K562 (cell line): ENCODE results near the gene COL11A2. TPM values are rescaled to one million over a fixed set of nuclear protein-coding genes. Genes with fewer than 3 reads are reported as not detected.

Source experiments
- ATAC-seq: fragments of 200-7000 bp; cut with Tn5 transposase; 3 replicates; pipeline ENCODE4 v1.9.1; 2020; ENCODE audit warnings: moderate library complexity
- BruUV-seq: library from RNA; stranded (reverse); fragments of 400-500 nt; replicated peaks from 2 replicates; lab custom pipeline; 2021; lab: Mats Ljungman, UMichigan
- CTCF ChIA-PET: fragments of 300-600 bp; formaldehyde crosslinking; extraction: SDS; loops from one replicate; lab custom pipeline; 2021; ENCODE audit warnings: low intra/inter-chr PET ratio; lab: Yijun Ruan, JAX
- POLR2A ChIA-PET: fragments of 300-600, 350-650 bp; sonication (Branson Sonifier 250); formaldehyde crosslinking; extraction: SDS; loops from one replicate; lab custom pipeline; 2021; ENCODE audit warnings: antibody characterized with exemption, inconsistent platforms; lab: Yijun Ruan, JAX
- DNase-seq, 4 experiments: peaks; one replicate each; pipeline versions ENCODE4 v3.0.0 to v3.0.0-alpha.2; 2011 to 2018; ENCODE audit warnings: low spot score in 3 of 4, mixed read lengths in 3 of 4; ENCODE audit errors: extremely low read depth in 1 of 4
- FAIRE-seq: peaks from 2 replicates; lab custom pipeline; 2011; peaks lifted over from hg19 to GRCh38; lab: Jason Lieb, UNC
- H2AFZ ChIP-seq: 2 replicates; pipeline ENCODE4 v1.6.0; 2011; ENCODE audit warnings: low read depth, low read length, control low read depth, inconsistent platforms
- H3K27ac ChIP-seq: fragments of 200-600 bp; 3 replicates; pipeline ENCODE4 v1.8.0; 2011; ENCODE audit warnings: low read depth, mild to moderate bottlenecking, control low read depth, inconsistent platforms, low read length, moderate library complexity, mixed read lengths; ENCODE audit errors: extremely low read depth
- H3K27me3 ChIP-seq, 2 experiments: fragments of 300-600 bp in 1 of 2; 2 replicates in 1 of 2; 3 replicates in 1 of 2; pipeline versions ENCODE4 v1.6.0 to v1.8.0; 2011; ENCODE audit warnings: inconsistent platforms in 2 of 2, low read length in 2 of 2, mild to moderate bottlenecking in 1 of 2, mixed read lengths in 1 of 2, moderate library complexity in 1 of 2; ENCODE audit not compliant: control insufficient read depth in 2 of 2, insufficient read depth in 2 of 2
- H3K36me3 ChIP-seq: fragments of 300-600 bp; 3 replicates; pipeline ENCODE4 v1.8.0; 2011; ENCODE audit warnings: mild to moderate bottlenecking, low read length, inconsistent platforms; ENCODE audit not compliant: control insufficient read depth, insufficient read depth
- H3K4me1 ChIP-seq, 2 experiments: fragments of 200-600 bp in 1 of 2; replicated peaks in 1 of 2; 2 replicates in 1 of 2; 3 replicates in 1 of 2; pipeline versions ENCODE4 v1.5.1 to v1.8.0; 2011; ENCODE audit warnings: inconsistent platforms in 2 of 2, low read length in 2 of 2, mild to moderate bottlenecking in 1 of 2, mixed read lengths in 1 of 2, moderate library complexity in 1 of 2; ENCODE audit not compliant: control insufficient read depth in 2 of 2, insufficient read depth in 2 of 2
- H3K4me2 ChIP-seq: 2 replicates; pipeline ENCODE4 v1.6.1; 2011; ENCODE audit warnings: low read length, control low read depth, inconsistent platforms, mixed read lengths; ENCODE audit not compliant: insufficient read depth
- H3K4me3 ChIP-seq: fragments of 200-600 bp; sonication (generic), shearing (Covaris generic); 2 replicates; pipeline ENCODE4 v1.5.1; 2016; ENCODE audit warnings: control low read depth, inconsistent platforms
- H3K79me2 ChIP-seq: fragments of 200-600 bp; 3 replicates; pipeline ENCODE4 v1.8.0; 2011; ENCODE audit warnings: low read length, inconsistent platforms; ENCODE audit not compliant: control insufficient read depth, insufficient read depth
- H3K9ac ChIP-seq, 2 experiments: 2 replicates each; pipeline versions ENCODE4 v1.6.0 to v1.6.1; 2011; ENCODE audit warnings: low read depth in 2 of 2, low read length in 2 of 2, control low read depth in 1 of 2, inconsistent platforms in 1 of 2, mild to moderate bottlenecking in 1 of 2, mixed read lengths in 1 of 2; ENCODE audit not compliant: insufficient read depth in 1 of 2
- H3K9me1 ChIP-seq: one replicate; pipeline ENCODE4 v1.6.0; 2011; ENCODE audit warnings: inconsistent platforms, mild to moderate bottlenecking, low read length, moderate library complexity; ENCODE audit not compliant: control insufficient read depth, insufficient read depth
- H3K9me3 ChIP-seq: replicated peaks from 2 replicates; pipeline ENCODE4 v1.5.1; 2011; ENCODE audit warnings: low read depth, low read length, inconsistent platforms; ENCODE audit not compliant: control insufficient read depth, insufficient read depth
- H4K20me1 ChIP-seq: replicated peaks from 2 replicates; pipeline ENCODE4 v1.6.1; 2011; ENCODE audit warnings: low read length, inconsistent platforms, mixed read lengths; ENCODE audit not compliant: control insufficient read depth, insufficient read depth
- C11orf30 ChIP-seq: fragments of 450-650 bp; IDR thresholded peaks from 2 replicates; pipeline ENCODE4 v1.6.1; 2016; ENCODE audit warnings: low read depth, mild to moderate bottlenecking
- E2F1 ChIP-seq: sonication (generic); formaldehyde crosslinking; IDR thresholded peaks from 2 replicates; pipeline ENCODE4 v1.8.1; 2023; ENCODE audit warnings: mild to moderate bottlenecking, missing genetic modification reagents, moderate library complexity
- FOXA1 ChIP-seq: fragments of 450-650 bp; IDR thresholded peaks from 2 replicates; pipeline ENCODE4 v1.6.1; 2016; ENCODE audit warnings: mild to moderate bottlenecking, borderline replicate concordance
- HIVEP1 ChIP-seq: fragments of 250-450 bp; sonication (Bioruptor Pico); IDR thresholded peaks from 2 replicates; pipeline ENCODE4 v1.4.0; 2020; ENCODE audit warnings: mild to moderate bottlenecking
- LEF1 ChIP-seq: fragments of 450-650 bp; IDR thresholded peaks from 2 replicates; pipeline ENCODE4 v1.6.1; 2016; ENCODE audit warnings: mild to moderate bottlenecking
- MAX ChIP-seq: sonication (generic); formaldehyde crosslinking; IDR thresholded peaks from 2 replicates; pipeline ENCODE4 v1.9.0; 2022; ENCODE audit warnings: mild to moderate bottlenecking, missing genetic modification reagents
- NFXL1 ChIP-seq: fragments of 450-650 bp; formaldehyde crosslinking; IDR thresholded peaks from 2 replicates; pipeline ENCODE4 v1.4.0; 2021; ENCODE audit warnings: mild to moderate bottlenecking
- NFYB ChIP-seq: IDR thresholded peaks from 2 replicates; pipeline ENCODE4 v1.6.1; 2011; ENCODE audit warnings: mild to moderate bottlenecking, moderate library complexity; ENCODE audit not compliant: insufficient read length; ENCODE audit errors: extremely low read depth
- PRPF4 ChIP-seq: fragments of 200-400 bp; formaldehyde crosslinking; IDR thresholded peaks from one replicate; pipeline ENCODE4 v1.6.1; 2017; ENCODE audit warnings: low read length, low read depth, mild to moderate bottlenecking; ENCODE audit not compliant: insufficient read depth, poor library complexity, severe bottlenecking
- SAP30 ChIP-seq: fragments of 200-600 bp; sonication (generic); IDR thresholded peaks from 2 replicates; pipeline ENCODE4 v1.6.1; 2012; ENCODE audit warnings: borderline replicate concordance, low read depth, mild to moderate bottlenecking, moderate library complexity, low read length, control low read depth, inconsistent platforms; ENCODE audit not compliant: insufficient read depth, poor library complexity, severe bottlenecking
- TEAD1 ChIP-seq, 2 experiments: fragments of 450-650 bp in 1 of 2; sonication (generic) in 1 of 2; formaldehyde crosslinking; IDR thresholded peaks; 2 replicates each; pipeline versions ENCODE4 v1.4.0 to v1.8.0; 2020 to 2022; ENCODE audit warnings: mild to moderate bottlenecking in 2 of 2, missing genetic modification reagents in 1 of 2
- YY1 ChIP-seq, 3 experiments: IDR thresholded peaks; 2 replicates each; pipeline ENCODE4 v1.6.1; 2011; ENCODE audit warnings: low read length in 2 of 3, mild to moderate bottlenecking in 2 of 3, moderate library complexity in 2 of 3, borderline replicate concordance in 1 of 3, control low read depth in 1 of 3, low read depth in 1 of 3; ENCODE audit not compliant: insufficient read depth in 3 of 3, insufficient replicate concordance in 2 of 3, control insufficient read depth in 1 of 3, insufficient read length in 1 of 3; ENCODE audit errors: extremely low read depth in 1 of 3
- ZNF175 ChIP-seq: fragments of 200-800 bp; sonication (Bioruptor generic); IDR thresholded peaks from 2 replicates; pipeline ENCODE4 v1.6.1; 2016; ENCODE audit warnings: low read depth, mild to moderate bottlenecking, missing genetic modification characterization, missing compliant biosample characterization
- WGBS: fragments of 100-300 bp; shearing (Covaris generic); methylation state at CpG from one replicate; pipeline ENCODE4 v1.1.6; 2016; ENCODE audit warnings: low coverage, mixed read lengths; ENCODE audit not compliant: insufficient coverage; ENCODE audit errors: missing lambda C conversion rate; 5-methylcytosine and 5-hydroxymethylcytosine counted together
- in situ Hi-C: fragments of 300-500 bp; cut with MboI; formaldehyde crosslinking; loops from 4 replicates; pipeline ENCODE4 v1.15.0; 2018; ENCODE audit warnings: inconsistent platforms, mixed read lengths
- intact Hi-C: fragments of 100-400 bp; cut with micrococcal nuclease; formaldehyde crosslinking; loops from 2 replicates; pipeline ENCODE4 v1.14.2; 2022
- polyA plus RNA-seq, 8 experiments: library from polyadenylated mRNA; depleted of rRNA in 4 of 8; stranded (reverse) in 5 of 8; unstranded in 3 of 8; fragments of >200 nt; fragmentation: Nextera tagmentation in 2 of 8; fragmentation: Illumina TruSeq in 1 of 8; extraction: Ambion mirVana in 2 of 8; extraction: Trizol in 1 of 8; gene quantifications; 2 replicates each; pipeline versions ENCODE4 v1.2.1 to v1.2.3, GENCODE V29; 2011 to 2014; ENCODE audit warnings: inconsistent platforms in 1 of 8, missing spikeins in 1 of 8
- total RNA-seq, 7 experiments: library from RNA; depleted of rRNA in 6 of 7; stranded (reverse); fragments of >200 nt in 6 of 7; fragmentation: Illumina TruSeq in 2 of 7; extraction: Trizol in 2 of 7; gene quantifications; 2 replicates each; pipeline versions ENCODE4 v1.2.1 to v1.2.3, GENCODE V29; 2011 to 2021; ENCODE audit warnings: low replicate concordance in 1 of 7

The COL11A2 gene
- total and polyA plus RNA-seq, 9 of the 15 experiments (the other 6 are each of a cell fraction or from before 2014, with no cell fraction given) = 0.04 to 0.35 (median 0.09) TPM; not detected in 1

GRCh38 chr6:33177552-33178446 is 14.5 kb downstream of the COL11A2 start:
- FAIRE-seq (no peak), ATAC-seq (no peak)
- CTCF ChIA-PET = no interaction called here

GRCh38 chr6:33176906-33177305 is 15.4 kb downstream of the COL11A2 start:
- no peaks in the 10 kb centered on the region for H3K79me2 ChIP-seq
- H3K9me1 ChIP-seq = no peaks in the 10 kb centered on the region
- no peak overlapping the region for H3K27ac ChIP-seq
- no TSS peak for BruUV-seq
- in situ Hi-C loops = no loop called here
- H3K4me2 ChIP-seq = no peak overlapping the region
- no peaks in the 10 kb centered on the region for H3K36me3 ChIP-seq
- no peak overlapping the region for H2AFZ ChIP-seq
- H3K27me3 ChIP-seq = peaks cover 3 to 18% of the 10 kb centered on the region in 2 experiments; a peak in 4 of 5 replicates
- H3K9me3 ChIP-seq = no peaks in the 10 kb centered on the region
- DNase-seq (no peak), ATAC-seq (no peak), FAIRE-seq (no peak)
- WGBS = 10% methylated on average over 7 of the region's 7 CpGs
- ChIA-PET POLR2A (no interaction called here), CTCF (no interaction called here)
- no peak overlapping the region for H3K9ac ChIP-seq
- intact Hi-C loops = no loop called here
- no peaks in the 10 kb centered on the region; the same call in 1 of the 2 replicates for H4K20me1 ChIP-seq
- no peaks in the 10 kb centered on the region for H3K4me1 ChIP-seq
- no peak overlapping the region for H3K4me3 ChIP-seq
- TF ChIP-seq NFYB (no peak), MAX (CRISPR knock-in tag) (no peak), NFXL1 (CRISPR knock-in tag) (no peak), E2F1 (CRISPR knock-in tag) (no peak), PRPF4 (no peak), C11orf30 (no peak), LEF1 (no peak), SAP30 (no peak)

More at GRCh38 chr6:33177552-33178446, 14.5 kb downstream of the COL11A2 start:
- POLR2A ChIA-PET = no interaction called here
- Histone ChIP-seq H3K79me2 (no peaks in the 10 kb centered on the region), H3K27me3 (peaks cover 3 to 18% of the 10 kb centered on the region in 2 experiments; a peak in 4 of 5 replicates), H2AFZ (peak overlapping the region; percentile 26; the same call in 1 of the 2 replicates), H3K36me3 (no peaks in the 10 kb centered on the region), H3K4me3 (no peak overlapping the region), H3K27ac (no peak overlapping the region), H3K4me2 (no peak overlapping the region), H3K4me1 (no peaks in the 10 kb centered on the region), H3K9me1 (no peaks in the 10 kb centered on the region), H3K9me3 (peaks cover under 1% of the 10 kb centered on the region), H4K20me1 (no peaks in the 10 kb centered on the region; the same call in 1 of the 2 replicates), H3K9ac (no peak overlapping the region)
- in situ Hi-C loops (no loop called here), intact Hi-C loops (no loop called here)
- DNase-seq = no peak
- TF ChIP-seq ZNF175 (CRISPR knock-in tag) (no peak), FOXA1 (no peak), TEAD1 (CRISPR knock-in tag; IDR thresholded peaks at IDR 0.05) (no peak), YY1 (IDR thresholded peaks at IDR 0.05; ENCODE audit: borderline replicate concordance in 1 of 3, control insufficient read depth in 1 of 3, extremely low read depth in 1 of 3, insufficient read depth in 3 of 3, insufficient read length in 1 of 3, insufficient replicate concordance in 2 of 3, low read depth in 1 of 3, low read length in 2 of 3) (peak in 2 of 3 experiments; percentile 24 to 56), HIVEP1 (no peak)
- 26% methylated on average over 19 of the region's 19 CpGs for WGBS
- no TSS peak for BruUV-seq
